Epithelial cell of prostate (primary cell): Measurements from ENCODE around the gene SYTL3.
"Not testable (repeated sequence)": the region's sequence is repeated elsewhere in the genome, so short reads cannot be mapped to it uniquely, and the experiment has no call there.

Source experiments
- DNase-seq: peaks from one replicate; pipeline ENCODE4 v3.0.0-alpha.2; 2011; ENCODE audit warnings: low read depth, low spot score
- H3K27ac ChIP-seq: fragments of 450-650 bp; 2 replicates; pipeline ENCODE4 v1.5.1; 2017; ENCODE audit warnings: mild to moderate bottlenecking

Gene SYTL3

DNA sequence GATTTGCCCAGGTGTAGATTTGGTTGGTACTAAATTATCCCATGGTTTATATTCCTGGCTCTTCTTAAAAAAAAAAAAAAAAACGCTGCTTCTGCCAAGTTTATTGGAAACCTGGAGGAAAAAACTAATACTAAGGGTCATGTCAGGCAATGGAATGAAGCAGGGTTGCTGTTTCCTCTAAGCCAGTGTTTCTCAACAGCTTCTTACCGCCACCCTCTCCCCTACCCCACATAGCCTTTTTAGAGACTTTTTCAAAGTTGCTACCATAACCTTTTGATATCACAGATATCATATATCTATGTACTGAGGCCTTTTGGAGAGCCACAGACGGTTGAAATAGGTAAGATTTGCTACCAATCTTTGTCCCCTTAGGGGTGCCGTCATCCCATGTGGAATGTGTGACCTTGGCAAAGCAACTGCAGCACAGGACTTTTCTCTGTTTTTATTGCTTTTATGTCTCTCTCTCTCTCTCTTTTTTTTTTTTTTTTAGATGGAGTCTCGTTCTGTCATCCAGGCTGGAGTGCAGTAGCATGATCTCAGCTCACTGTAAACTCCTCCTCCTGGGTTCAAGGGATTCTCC, 35.0 kb downstream of the SYTL3 start:
- DNase-seq = no peak
- no peak overlapping the region for H3K27ac ChIP-seq

DNA sequence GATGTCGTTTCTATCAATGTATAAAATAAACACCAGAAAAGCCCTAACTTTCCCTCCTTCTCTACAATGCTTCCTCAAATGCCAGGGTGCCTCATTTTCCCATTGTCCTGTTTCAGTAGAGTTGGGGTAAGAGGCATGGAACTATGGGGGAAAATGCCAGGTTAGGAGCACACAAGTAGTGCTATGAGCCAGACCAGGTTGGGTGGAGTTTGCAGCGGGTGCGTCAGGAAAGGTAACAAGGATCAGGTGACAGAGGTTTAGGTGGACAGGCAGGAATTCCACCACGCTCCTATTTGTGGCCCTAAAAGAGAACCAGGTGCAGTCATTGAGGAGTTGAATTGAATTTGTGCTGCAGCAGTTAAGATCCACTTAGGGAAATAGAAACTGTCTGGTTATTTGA, 36.5 kb downstream of the SYTL3 start:
- no peak overlapping the region for H3K27ac ChIP-seq

DNA sequence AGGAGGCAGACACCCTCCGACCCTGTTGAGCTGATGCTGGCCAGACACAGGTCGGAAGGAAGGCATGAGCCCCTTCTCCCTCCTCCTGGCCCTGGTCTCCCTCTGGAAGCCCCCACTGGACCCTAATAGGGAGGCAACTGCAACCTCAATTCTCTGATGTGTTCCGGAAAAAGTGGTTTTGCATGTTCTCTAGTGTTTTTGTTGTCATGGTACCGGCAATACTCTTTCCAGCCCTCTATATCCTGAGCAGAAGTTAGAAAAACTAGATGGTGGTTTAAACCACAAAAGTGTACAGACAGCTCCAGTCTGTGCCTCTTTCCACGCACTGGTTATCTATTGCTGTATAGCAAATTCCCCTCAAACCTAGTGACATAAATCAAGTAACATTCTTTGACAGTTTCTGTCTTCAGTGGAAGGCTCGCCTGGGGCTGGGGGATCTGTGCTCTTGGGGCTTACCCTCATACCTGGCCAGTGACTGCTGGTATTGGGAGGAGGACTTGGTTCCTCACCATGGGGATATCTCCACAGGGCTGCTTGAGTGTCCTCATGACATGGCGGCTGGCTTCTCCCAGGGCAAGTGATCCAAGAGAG, 37.0 kb downstream of the SYTL3 start:
- DNase-seq = no peak

More for the DNA sequence above, 36.5 kb downstream of the SYTL3 start:
- DNase-seq = no peak

DNA sequence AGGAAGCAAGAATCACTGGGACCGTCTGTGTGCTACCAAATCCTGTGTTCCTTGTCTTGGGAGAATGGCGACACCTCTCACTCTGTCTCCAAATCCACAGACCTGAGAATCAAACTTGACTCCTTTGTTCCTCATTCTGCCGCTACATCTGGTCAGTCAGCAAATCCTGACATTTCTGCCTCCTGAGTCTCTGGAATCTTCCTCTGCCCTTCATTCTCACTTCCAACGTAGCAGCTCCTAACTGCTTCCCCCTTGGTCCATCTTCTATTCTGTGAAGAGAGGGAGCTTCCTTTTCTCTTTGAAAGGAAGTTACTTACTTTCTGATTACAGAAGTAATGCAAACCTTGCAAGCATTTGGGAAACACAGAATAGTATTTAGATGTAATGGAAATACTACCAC, 37.7 kb downstream of the SYTL3 start:
- H3K27ac ChIP-seq = no peak overlapping the region
- DNase-seq = no peak

More for the DNA sequence above, 37.0 kb downstream of the SYTL3 start:
- no peak overlapping the region for H3K27ac ChIP-seq

DNA sequence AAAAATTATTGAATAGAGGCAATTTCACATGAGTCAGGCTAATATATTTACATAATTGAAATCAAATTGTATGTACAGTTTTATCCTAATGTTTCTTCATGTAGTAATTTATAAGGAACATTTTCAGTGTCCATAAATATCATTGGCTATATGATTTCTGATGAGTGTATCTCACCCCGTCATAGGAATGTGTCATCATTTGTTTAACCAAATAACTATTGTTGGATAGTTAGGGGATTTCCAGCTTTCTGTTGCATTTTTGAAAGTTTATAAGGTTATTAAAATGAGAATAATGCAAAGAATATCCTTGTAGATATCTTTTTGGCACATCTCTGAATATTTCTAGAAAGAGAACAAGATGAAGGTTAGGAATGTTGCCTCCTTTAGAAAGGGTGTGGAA, 39.0 kb downstream of the SYTL3 start:
- no peak for DNase-seq
- H3K27ac ChIP-seq = no peak overlapping the region

DNA sequence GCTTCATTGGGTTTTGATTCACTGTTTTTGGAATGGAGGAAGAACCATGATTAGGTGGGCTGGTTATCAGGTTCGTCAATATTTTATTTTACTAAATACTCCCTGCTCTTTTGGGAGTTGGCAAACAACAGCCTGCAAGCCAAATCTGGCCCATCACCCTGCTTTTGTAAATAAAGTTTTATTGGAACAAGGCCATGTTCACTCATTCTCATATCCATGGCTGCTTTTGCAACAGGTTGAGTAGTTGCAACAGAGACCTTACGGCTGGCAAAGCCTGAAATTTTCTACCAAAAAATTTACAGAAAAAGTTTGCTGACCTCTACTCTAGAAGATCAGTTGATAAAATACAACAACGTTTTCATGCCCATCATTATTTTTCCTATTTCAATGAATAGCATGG, 45.1 kb downstream of the SYTL3 start:
- no peak overlapping the region for H3K27ac ChIP-seq
- no peak for DNase-seq

DNA sequence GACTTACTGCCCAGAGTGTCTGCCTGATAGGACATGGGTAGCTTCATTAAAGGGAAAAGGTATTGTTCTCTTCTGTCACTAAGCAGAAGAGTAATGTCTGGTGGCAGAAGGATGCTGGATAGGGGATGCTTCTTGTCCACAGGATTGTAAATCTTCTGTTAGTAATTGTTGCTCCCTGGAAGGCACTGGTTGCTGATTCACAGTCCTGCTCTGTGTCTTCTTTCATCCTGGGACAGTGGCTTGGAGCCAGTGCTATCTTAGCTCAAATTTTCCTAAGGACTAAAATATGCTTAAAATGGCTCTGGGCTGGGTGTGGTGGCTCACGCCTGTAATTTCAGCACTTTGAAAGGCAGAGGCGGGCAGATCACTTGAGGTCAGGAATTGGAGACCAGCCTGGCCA, 48.0 kb downstream of the SYTL3 start:
- DNase-seq = no peak

DNA sequence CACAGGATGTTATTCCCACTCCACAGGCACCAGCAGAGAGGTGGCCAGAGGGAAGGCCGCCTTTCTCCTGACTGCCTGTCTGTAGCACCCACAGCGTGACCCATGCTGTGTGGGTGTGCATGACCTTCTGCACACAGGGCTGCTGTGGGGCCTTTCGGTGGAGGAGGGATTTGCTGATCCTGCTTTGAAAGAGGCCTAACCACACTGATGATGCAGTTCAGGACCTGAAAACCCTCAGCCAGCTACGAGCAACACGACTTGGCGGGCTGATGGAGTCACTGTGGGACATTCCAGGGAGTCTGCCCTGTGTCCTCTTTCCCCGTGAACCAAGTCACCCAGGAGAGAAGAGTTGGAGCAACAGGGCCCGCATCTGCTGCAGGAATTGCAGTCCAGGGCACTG, 49.1 kb downstream of the SYTL3 start:
- H3K27ac ChIP-seq = no peak overlapping the region
- DNase-seq = no peak

More for the DNA sequence above, 48.0 kb downstream of the SYTL3 start:
- H3K27ac ChIP-seq = no peak overlapping the region

DNA sequence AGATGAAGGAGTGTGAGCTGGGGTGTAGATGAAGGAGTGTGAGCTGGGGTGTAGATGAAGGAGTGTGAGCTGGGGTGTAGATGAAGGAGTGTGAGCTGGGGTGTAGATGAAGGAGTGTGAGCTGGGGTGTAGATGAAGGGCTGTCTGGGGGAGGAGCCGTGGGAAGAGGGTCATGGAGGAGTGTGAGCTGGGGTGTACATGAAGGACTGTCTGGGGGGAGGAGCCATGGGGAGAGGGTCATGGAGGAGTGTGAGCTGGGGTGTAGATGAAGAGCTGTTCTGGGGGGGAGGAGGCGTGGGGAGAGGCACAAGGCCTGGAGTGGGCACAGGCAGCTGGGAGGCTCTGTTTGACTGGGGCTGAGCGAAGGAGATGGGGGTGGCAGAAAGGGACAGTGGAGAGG, 51.4 kb downstream of the SYTL3 start:
- not testable (repeated sequence) for H3K27ac ChIP-seq, DNase-seq

DNA sequence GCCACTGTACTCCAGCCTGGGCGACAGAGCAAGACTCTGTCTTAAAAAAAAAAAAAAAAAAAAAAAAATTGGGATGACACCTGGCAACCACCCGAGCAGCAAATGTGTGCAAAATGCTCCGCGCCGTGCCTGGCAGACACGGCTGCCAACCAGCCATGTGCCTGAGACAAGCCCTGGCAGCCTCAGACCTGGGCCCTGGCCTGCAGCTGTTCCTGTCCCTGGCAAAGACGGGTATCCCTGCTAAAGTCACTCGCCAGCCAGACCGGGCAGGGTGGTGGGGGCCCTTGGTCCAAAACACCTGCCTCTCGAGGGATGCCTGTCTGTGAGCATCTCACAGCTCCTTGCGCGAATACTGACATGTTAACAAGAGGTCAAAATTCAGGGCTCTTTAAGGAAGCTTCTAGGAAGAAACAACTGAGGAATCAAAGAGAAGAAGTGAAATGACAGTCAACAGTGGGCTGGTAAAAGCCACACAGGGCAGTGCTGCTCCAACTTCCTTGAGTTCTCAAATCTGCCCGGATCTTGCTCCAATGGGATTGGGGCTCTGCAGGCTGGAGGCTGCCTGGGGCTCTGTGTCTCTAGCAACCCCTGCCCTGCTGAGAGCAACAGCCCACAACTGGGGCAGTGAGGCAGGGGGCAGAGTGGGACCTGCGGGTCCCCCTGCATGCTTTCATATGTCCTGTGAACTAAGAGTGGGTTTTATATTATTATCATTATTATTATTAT, 53.4 kb downstream of the SYTL3 start:
- peak overlapping the region; percentile 36 for H3K27ac ChIP-seq
- DNase-seq = no peak

DNA sequence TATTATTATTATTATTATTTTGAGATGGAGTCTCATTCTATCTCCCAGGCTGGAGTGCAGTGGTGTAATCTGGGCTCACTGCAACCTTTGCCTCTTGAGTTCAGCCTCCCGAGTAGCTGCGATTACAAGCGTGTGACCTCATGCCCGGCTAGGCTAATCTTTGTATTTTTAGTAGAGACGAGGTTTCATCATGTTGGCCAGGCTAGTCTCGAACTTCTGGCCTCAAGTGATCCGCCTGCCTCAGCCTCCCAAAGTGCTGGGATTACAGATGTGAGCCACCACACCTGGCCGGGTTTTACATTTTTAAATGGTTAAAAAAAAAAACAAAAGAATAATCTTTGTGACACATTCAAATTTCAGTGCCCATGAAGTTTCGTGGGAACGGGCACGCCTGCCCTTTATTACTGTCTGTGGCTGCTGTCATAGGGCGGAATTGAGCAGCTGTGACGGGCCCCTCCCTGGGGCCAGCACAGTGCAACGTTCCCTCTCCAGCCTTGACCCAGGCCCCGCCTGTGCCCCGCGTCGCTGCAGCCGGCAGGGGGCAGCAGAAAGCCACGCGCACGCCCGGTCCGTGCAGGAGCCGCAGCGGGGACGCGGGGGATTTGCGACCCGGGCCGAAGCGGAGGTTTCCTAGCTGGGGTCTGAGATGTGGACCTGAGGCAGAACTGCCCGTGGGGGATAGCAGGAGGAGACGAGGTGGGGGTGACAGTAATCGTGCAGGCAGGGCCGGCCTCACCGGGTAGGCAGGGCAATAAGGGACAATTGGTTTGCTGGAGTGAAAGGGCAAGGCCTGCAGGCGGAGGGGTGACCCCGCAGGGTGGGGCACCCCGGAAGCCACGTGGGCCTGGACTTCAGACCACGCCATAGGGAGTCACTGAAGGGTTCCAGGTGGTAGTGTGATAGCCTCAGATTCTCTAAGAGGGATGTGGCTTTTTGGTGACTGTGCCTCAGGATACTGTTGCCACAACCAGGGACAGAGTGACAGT, 54.3 kb downstream of the SYTL3 start:
- peak overlapping the region; percentile 36 for H3K27ac ChIP-seq
- no peak for DNase-seq

DNA sequence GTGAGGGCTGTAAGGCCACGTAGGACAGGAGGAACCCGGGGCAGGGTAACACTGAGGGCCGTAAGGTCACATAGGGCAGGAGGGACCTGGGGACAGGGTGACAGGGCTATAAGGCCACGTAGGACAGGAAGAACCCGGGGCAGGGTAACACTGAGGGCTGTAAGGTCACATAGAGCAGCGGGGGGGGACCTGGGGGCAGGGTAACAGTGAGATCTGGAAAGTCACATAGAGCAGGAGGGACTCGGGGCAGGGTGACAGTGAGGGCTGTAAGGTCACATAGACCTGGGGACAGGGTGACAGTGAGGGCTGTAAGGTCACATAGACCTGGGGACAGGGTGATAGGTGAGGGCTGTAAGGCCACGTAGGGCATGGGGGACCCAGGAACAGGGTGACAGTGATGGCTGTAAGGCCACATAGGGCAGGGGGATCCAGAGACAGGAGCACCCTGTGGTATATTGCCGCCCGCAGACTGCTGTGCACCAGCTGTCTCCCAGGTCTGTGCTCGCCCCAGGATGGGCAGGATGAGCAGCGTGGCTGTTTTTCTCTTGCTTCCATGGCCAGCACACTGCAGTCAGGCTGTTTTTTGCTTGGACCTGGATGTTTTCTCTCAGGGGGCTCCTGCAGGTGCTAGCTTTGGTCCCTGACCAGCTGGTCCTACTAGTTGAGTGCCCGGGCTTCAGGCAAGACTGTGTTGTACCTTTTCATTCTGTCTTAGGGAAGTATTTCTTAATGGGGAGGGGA, 55.7 kb downstream of the SYTL3 start:
- H3K27ac ChIP-seq = no peak overlapping the region
- no peak for DNase-seq

DNA sequence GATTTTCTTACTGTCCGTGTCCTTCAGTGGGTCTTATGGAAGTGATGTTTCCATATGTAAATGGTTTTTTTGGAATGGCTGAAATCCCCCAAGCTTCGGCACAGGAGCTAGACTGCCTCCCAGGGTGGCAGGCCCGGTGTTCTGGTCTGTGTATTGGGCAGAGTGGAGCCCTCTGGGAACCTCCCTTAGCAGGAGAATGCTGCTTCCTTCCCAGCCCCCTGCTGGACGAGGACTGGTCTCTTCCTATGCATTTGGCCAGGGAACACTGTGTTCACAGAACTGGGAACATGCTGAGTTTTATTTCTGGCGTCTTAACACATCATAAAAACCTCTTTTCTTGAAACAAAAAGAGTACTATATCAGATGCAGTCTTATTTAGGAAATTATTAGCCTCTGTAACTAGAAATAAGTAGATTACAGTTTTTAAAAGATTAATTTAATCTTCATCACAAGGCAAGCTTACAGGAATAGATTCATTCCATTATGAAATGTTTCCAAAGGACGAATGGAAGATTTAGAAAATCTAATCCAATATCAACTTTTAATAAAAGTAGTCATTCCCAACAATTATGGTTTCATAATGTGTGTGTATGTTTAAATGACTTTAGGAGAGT, 56.6 kb downstream of the SYTL3 start:
- no peak for DNase-seq
- peak overlapping the region; percentile 37 for H3K27ac ChIP-seq

DNA sequence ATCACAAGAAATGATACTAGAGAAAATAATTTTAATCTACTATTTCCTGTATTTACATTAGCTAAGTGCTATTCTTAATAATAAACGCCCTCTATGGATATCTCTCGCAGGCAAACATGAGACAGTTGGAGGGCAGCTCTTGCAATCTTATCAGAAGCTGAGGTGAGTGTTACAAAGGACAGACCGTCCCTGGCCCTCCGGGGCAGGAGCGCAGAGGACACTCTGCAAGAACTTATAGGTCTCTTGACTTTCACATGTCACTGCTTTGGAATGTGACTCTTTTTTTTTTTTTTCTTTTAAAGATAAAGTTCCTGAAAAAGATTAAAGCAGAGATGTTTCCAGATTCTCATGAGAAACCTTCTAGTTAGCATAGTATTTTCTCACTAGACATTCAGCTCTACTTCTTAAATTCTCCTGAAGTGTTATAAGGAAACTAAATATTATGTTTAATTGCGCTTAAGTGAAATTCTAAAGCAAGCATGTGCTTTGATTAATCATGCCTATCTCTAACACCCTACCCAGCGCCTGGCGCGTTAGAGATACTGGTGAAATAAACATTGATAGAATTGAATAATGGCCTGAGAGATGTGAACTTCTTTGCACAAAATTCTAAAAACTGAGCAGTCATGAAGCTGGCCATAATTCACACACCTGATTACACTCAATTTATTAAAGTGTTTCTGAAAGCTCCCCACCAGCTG, 57.4 kb downstream of the SYTL3 start:
- no peak for DNase-seq
- peak overlapping the region; percentile 37 for H3K27ac ChIP-seq

DNA sequence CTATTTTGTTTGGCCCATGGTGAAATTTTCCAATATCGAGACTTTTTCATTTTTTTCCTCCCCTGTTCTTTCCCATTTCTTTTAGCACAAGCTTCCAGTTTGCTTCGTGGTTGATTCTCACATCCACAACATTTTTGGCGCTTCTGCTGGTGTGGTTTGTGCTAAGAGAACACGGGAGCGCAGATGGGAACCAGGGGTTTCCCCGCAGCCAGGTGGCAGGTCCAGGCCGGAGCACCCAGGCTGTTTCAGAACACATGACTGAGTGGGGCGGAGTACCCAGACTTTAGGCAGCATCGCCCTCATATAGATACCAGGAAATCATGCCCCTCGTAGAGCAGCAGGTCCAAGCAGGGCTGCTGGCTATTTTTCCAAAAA, 58.0 kb downstream of the SYTL3 start:
- H3K27ac ChIP-seq = peak overlapping the region; percentile 37
- no peak for DNase-seq

DNA sequence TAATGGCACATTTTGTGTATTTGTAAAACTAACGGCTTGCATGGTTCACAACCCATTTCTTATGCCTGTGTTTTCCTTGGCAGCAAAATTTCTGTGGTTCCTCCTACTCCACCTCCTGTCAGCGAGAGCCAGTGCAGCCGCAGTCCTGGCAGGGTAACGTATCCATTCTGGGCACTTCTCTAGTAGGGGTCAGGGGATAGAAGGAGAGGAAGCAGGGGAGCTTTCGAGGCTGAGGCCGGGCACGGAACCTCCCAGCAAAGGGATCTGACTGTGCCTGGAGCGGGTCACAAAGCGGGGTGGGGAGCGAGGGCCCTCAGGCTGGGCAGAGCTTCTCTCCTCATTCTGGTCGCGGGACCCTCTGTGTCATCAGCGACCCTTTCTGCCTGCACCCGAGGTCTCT, 58.4 kb downstream of the SYTL3 start:
- peak overlapping the region; percentile 37 for H3K27ac ChIP-seq
- DNase-seq = no peak

DNA sequence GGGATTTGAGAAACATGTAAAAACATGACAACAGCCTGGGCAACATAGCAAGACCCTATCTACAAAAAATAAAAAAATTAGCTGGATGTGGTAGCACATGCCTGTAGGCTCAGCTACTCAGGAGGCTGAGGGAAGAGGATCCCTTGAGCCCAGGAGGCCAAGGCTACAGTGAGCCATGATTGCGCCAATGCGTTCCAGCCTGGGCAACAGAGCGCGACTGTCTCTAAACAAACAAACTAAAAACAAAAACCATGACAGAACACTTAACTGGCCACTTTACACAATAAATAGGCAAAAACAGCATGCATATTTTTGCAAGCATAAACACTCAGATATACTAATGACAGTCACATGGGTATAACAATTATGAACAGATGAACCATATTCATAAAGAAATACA, 60.0 kb downstream of the SYTL3 start:
- no peak for DNase-seq
- no peak overlapping the region for H3K27ac ChIP-seq

DNA sequence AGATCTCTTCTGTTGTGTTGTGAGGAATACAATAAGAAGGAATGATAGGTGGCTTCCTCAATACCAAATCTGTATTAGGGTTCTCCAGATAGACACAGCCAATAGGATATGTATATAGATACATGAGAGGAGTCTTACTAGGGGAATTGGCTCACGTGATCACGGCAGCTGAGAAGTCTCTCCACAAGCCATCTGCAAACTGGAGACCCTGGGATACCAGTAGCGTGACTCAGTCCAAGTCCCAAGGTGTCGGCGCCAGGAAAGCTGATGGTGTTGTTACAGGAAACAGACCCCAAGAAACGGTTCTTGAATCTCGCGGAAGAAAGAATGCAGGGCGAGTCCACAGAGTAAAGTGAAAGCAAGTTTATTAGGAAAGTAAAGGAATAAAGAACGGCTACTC, 61.4 kb downstream of the SYTL3 start:
- no peak for DNase-seq
- no peak overlapping the region for H3K27ac ChIP-seq

DNA sequence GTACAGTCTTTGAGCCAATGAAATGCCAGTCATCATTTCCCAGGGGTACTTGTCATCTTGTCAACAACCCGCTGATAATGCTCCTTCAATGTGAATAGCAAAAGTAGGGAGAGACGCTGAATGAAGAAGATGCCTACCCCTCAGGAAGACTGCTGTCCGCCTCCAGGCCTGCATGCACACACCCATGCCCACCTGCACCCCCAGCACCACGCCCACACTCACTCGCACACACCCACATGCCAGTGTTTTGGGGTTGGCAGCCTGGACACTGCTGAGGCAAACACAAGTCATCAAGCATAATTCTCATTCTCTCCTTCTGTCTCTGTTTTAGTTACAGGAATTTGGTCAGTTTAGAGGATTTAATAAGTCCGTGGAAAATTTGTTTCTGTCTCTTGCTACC, 63.6 kb downstream of the SYTL3 start:
- DNase-seq = no peak
- H3K27ac ChIP-seq = no peak overlapping the region
